ENCODE data around the gene BUD31.

DNA sequence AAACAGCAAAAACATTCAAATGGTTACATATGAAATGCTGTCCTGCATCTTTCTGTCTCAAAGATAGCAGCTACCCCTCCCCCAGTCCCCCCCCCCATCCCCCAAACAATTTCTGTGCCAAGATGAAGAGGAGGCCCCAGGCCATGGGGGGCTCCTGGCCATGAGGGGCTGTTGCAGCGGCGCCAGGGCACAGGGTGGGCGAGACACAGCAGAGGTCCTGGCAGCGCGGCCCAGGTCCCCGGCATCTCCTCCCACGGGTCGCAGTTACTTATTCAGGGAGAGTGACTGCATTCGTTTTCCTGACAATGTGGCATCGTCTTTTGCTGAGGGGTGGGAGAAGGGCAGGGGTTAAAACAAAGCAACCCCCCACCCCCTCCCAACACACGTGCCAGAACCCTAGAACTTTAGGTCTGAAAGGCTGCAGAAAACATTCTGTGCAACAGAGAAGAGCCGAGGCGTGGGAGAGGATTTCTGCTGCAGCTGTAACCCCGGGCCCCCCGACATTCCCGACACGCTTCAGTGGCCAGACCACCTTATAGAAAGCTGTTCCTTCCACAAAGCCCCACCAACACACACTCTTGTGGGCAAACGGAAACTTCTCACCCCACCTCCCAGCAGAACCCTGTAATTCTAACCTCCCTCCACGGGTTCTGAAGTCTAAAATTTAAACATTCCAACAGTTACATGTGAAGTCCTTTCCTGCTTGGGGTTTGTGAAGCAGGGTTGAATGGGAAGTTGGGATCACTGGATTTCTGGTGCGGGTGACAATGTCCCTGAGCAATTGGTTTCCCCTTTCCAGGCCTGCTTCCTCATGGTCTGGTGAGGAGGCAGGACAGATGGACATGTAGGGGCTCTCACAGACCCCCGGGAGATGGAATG is 12.1 kb upstream of the BUD31 start:
- TF ChIP-seq EZH2 (IDR thresholded peaks at IDR 0.05) (no peak), POLR2AphosphoS5 (IDR thresholded peaks at IDR 0.05; ENCODE audit: borderline replicate concordance, low read depth, low read length) (no peak), FOXP2 (optimal IDR thresholded peaks at IDR 0.05; ENCODE audit: control extremely low read depth, extremely low read length, insufficient read depth) (no peak)

All from SK-N-MC (cell line).